GM12874 (cell line): ENCODE data around the gene TMEM263.

Experiments
- CTCF ChIP-seq: IDR thresholded peaks from 2 replicates; pipeline ENCODE4 v1.5.1; 2011; ENCODE audit warnings: low read depth, mild to moderate bottlenecking, control low read depth, low read length, moderate library complexity; ENCODE audit not compliant: insufficient read depth

The TMEM263 gene

GRCh38 chr12:106971065-106971464 lies 15.4 kb downstream of the TMEM263 start:
- no peak for TF ChIP-seq CTCF

DNA sequence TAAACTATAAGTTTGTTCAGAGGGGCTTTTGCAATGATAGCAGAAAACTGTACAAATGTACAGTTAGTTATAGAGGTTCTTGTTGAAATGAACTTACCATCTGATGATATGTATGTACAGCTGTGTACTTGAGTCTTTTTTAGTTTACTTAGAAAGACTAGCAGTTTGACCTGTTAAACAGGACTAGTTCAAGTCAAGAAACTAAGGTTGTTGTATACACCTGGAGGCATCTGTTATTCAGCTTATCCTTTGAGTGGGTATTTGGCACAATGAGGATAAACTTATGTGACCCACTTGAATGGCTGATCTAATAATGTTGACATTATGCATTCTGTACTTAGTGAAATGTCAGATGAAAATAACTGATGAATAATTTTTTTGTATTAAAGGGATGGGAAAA lies 17.8 kb downstream of the TMEM263 start:
- TF ChIP-seq CTCF = no peak

DNA sequence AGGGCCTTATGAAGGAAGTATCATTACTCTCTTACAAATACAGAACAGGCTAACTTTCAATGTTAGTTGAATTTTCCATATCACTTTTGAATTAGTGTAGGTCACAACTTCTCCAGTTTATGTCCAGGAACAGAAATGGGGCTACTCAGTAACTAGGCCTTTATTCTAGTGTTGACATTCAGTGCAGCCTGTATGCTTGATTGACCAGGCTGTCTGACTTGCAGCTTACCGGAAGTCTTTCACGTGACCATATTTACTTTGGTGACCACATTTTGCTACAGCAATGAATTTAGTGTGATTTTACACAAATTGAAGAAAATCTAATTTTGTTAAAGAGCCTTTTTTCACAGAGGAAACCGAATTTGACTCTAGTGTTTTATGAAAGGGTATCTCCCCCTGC lies 18.8 kb downstream of the TMEM263 start:
- no peak for TF ChIP-seq CTCF

GRCh38 chr12:106975098-106975497 lies 19.4 kb downstream of the TMEM263 start:
- no peak for TF ChIP-seq CTCF

- no peak for TF ChIP-seq CTCF
Measured at GRCh38 chr12:106975993-106976658, 20.4 kb downstream of the TMEM263 start.

- TF ChIP-seq CTCF = no peak
Measured at GRCh38 chr12:106976668-106977067, 21.0 kb downstream of the TMEM263 start.

DNA sequence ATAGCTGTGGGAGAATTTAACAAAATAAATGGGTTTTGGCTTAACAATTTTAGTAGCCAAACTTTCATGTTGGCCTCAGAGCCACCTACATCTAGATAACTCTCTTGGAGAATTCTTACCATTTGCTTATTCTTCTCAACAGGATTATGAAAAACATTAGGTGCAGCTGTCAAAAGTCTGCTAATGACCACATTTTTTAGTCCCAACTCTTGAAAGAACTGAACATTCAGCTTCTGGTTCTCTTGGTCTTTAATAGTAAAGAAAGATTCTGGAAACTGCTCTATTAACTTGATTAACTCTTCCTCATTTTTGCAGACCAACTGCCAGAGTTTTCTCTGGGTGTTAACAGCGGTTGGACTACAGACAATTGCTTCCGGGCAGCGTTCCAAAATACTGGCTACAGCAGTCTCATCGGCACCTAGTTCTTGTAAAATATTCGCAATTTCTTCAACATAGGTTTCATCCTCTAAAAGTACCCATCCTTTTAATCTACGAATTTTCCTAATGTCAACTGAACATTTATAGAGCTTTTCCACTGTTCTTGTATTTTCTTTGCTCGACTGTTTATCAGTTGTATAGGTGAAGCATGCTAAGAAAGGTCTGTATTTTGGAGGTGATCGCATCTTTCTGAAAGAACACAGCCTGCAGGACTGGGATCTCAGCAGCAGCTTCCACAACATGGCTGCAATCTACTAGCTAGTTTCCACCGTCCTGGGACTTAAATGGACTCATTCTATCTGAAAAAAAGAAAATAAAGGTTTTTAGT lies 22.5 kb downstream of the TMEM263 start:
- no peak for TF ChIP-seq CTCF
